Measurements from ENCODE around the gene UBE2E2.

UBE2E2 gene

GRCh38 chr3:23189187-23189586 is 13.9 kb upstream of the UBE2E2 start:
- no peak for TF ChIP-seq CTCF (conservative IDR thresholded peaks at IDR 0.05; ENCODE audit: low read depth, low read length)
- H3K4me3 ChIP-seq (ENCODE audit: low read depth, low read length): no peak overlapping the region
- DNase-seq (ENCODE audit: low read depth): no peak

GRCh38 chr3:23192816-23193215 is 10.3 kb upstream of the UBE2E2 start:
- no peak for DNase-seq (ENCODE audit: low read depth)
- H3K4me3 ChIP-seq (ENCODE audit: low read depth, low read length): no peak overlapping the region
- no peak for TF ChIP-seq CTCF (conservative IDR thresholded peaks at IDR 0.05; ENCODE audit: low read depth, low read length)

GRCh38 chr3:23193831-23194230 is 9.3 kb upstream of the UBE2E2 start:
- no peak for DNase-seq (ENCODE audit: low read depth)
- TF ChIP-seq CTCF (conservative IDR thresholded peaks at IDR 0.05; ENCODE audit: low read depth, low read length): no peak
- H3K4me3 ChIP-seq (ENCODE audit: low read depth, low read length): no peak overlapping the region

GRCh38 chr3:23198801-23199200 is 4.3 kb upstream of the UBE2E2 start:
- no peak overlapping the region for H3K4me3 ChIP-seq (ENCODE audit: low read depth, low read length)
- no peak for TF ChIP-seq CTCF (conservative IDR thresholded peaks at IDR 0.05; ENCODE audit: low read depth, low read length)
- peak; percentile 11 for DNase-seq (ENCODE audit: low read depth)

GRCh38 chr3:23199649-23200048 is 3.5 kb upstream of the UBE2E2 start:
- TF ChIP-seq CTCF (conservative IDR thresholded peaks at IDR 0.05; ENCODE audit: low read depth, low read length): no peak
- no peak for DNase-seq (ENCODE audit: low read depth)

GRCh38 chr3:23201154-23201838 is 1.8 kb upstream of the UBE2E2 start:
- no peak overlapping the region for H3K4me3 ChIP-seq (ENCODE audit: low read depth, low read length)
- DNase-seq (ENCODE audit: low read depth): no peak
- no peak for TF ChIP-seq CTCF (conservative IDR thresholded peaks at IDR 0.05; ENCODE audit: low read depth, low read length)

More at GRCh38 chr3:23199649-23200048, 3.5 kb upstream of the UBE2E2 start:
- no peak overlapping the region for H3K4me3 ChIP-seq (ENCODE audit: low read depth, low read length)

Data from choroid plexus epithelial cell (primary cell).